GM19397 (cell line): ENCODE results near the gene WDR64.
A peak's percentile ranks its signal among the peaks of the same experiment; 100 is the strongest.
"Not testable (repeated sequence)": the region's sequence is repeated elsewhere in the genome, so short reads cannot be mapped to it uniquely, and the experiment has no call there.

Source experiments
- ATAC-seq: cut with Tn5 transposase; IDR thresholded peaks from one replicate; pipeline ENCODE4 v1.9.1; 2021; ENCODE audit warnings: mild to moderate bottlenecking, moderate library complexity; ENCODE audit not compliant: unreplicated experiment

WDR64 gene

DNA sequence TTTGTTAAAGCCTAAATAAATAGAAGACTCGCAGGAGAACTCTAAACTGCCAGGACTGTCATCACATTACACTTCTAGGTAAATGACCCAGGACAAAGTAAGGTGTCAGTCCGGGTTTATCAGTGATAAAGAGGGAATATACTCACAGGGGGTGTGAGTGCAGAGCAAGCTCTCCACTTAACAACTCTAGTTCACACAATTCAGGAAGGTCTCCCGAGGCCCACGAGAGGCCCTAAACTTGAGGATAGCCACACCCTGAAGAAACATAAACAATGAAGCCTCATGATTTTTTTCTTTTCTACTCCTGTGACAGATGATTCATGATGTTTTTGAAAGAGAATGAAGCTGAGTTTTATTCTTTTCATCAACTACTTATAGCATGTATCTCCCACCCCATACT, 130.3 kb downstream of the WDR64 start:
- no peak for ATAC-seq

DNA sequence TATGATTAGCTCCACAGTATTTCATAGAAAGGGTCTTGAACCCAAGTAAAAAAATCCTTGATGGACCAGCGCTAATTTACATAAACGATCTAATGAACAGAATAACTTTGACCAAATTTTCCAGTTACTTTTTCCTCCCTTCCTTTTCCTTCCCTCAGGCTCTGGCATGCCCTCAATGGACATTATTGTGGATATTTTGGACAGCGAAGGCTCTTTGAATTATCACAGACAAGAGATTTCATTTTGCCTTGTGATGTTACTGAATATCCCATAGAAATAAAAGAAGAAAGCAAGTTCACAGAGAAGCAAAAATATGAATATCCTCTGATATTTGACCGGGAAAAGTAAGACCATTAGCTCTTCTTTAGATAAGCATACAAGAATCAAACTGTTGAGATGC, 135.6 kb downstream of the WDR64 start:
- ATAC-seq, result no peak

DNA sequence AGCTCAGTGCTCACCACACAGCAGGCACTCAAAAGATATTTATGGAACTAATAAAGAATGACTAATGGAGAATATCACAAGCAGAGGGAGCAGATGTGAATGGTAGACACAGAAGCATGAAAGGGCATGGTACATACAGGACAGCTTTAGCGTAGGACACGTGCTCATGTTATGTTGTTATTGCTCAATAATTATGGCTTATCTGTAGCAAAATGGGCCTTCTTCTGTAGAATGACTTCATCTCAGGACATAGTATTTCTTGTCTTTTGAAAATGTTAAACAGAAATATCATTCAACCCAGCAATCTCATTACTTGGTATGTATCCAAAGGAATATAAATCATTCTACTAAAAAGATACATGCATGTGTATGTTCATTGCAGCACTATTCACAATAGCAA, 137.0 kb downstream of the WDR64 start:
- ATAC-seq, result no peak

DNA sequence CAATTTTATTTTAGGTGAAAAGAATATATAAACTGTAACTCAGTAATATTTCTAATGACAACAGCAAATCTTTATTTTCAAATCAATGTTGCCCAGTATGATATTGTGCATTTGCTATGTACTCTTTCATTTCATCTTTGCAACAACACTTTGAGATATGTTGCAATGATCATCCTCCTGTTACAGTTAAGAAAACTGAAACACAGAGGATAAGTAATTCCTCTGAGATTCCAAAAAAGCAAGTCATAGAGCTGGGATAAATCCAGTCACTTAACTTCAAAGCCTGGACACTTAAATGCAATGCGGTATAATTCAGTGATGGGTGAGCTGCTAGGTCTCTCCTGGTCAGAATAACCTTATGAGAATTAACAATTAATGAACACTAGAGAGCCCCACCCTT, 147.3 kb downstream of the WDR64 start:
- ATAC-seq, result no peak

DNA sequence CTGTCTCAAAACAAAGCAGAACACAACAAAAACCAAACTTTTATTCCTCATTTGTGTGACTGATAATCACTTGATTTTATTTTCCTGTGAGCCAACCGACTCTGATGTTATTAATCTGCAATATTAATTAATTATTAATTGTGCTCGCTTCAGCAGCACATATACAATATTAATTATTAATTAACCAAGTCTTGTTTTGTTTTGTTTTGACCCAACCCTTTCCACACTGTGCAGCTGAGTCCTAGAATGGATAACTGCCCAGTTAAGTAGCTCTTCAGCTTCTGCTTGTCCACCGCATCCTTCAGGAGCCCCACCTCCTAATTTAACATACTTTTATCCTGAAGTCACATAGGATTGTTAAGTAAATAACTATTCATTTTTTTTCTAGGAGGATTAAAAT, 148.6 kb downstream of the WDR64 start:
- no peak for ATAC-seq

DNA sequence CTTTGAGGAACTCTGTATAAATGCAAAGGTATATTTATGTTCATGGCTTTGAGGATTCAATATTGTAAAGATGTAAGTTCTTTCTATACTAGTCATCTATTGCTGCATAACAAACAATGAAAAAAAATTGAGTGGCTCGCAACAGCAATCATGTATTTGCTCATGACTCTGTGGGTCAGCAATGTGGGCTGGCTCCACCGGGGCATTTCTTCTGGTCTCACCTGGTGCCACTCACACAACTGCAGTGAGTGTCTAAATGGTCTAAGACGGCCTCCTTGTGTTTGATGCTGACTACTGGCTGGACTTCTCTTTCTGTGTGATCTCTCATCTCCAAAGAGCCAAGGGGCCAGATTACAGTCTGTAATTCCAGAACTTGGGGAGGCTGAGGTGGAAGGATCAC, 150.8 kb downstream of the WDR64 start:
- no peak for ATAC-seq

DNA sequence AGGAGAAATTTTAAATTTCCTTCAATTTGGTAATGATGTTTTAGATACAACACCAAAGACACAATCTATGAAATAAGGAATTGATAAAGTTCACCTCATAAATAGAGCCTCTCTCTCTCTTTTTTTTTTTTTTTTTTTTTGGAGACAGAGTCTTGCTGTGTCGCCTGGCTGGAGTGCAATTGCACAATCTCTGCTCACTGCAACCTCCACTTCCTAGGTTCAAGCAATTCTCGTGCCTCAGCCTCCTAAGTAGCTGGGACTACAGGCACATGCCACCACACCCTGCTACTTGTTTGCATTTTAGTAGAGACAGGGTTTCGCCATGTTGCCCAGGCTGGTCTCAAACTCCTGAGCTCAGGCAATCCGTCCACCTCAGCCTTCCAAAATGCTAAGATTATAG, 152.6 kb downstream of the WDR64 start:
- ATAC-seq, result not testable (repeated sequence)

DNA sequence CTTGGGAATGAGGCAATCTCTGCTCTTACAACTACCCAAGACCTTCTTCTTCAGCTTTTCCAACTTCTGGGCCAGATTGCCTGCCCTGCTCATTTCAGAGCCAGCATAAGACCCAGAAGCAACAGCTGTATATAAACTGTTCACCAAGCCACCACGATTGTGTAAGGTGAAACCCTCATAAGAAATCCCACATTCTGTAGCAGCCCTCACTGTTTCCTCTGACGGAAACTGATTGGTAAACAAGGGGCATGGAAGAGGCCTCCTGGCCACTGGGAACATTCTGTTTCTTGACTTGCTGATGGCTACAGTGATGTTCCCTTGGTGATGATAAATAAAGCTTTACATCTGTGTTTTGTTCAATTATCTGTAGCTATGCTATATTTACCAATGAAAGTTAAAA, 156.2 kb downstream of the WDR64 start:
- no peak for ATAC-seq

DNA sequence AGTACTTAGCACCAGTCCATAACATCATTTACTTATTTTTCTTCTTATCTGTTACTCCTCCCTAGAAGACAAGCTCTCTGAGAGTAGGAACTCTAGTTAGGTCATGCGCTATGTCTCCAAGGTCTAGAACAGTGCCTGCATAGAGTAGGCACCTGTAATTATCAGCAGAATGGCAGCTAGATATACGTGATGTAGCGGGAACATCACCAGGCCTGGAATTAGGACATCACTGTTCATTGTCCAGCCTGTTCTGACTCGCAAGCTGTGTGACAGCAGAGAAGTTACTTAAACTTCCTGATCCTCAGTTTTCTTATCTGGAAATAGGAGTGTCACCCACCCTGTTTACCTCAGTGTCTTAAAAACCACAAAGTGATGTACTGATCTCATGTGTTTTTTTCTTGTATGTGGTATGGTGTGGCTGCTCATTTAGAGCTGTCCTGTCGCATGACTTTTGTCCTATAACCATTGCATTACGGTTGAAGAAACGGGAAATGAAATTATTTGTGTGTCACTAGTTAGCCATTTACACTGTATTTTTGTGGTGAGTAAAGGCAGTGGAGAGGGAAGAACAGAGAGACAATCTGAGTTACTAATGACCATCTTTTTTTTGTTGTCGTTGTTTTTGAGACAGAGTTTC, 158.8 kb downstream of the WDR64 start:
- peak; percentile 77 for ATAC-seq

DNA sequence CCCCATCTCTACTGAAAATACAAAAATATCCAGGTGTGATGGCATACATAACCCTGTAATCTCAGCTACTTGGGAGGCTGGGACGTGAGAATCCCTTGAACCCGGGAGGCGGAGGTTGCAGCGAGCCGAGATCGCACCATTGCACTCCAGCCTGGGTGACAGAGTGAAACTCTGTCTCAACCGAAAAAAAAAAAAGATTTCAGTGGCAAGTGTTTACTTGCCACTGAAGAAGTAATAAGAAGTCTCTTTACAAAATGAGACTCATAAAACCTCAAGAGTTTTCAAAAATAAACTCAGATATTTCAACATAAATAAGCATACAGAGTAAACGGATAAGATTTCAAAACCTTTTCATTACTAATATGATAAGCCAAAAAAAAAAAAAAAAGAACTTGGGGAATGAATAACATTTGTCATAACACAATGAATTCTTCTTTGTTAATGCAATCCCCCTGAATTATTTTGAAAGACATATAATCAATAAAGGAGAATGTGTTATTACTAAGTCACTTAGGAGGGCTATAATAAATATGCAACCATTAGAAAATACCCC, 161.8 kb downstream of the WDR64 start:
- ATAC-seq, result no peak

DNA sequence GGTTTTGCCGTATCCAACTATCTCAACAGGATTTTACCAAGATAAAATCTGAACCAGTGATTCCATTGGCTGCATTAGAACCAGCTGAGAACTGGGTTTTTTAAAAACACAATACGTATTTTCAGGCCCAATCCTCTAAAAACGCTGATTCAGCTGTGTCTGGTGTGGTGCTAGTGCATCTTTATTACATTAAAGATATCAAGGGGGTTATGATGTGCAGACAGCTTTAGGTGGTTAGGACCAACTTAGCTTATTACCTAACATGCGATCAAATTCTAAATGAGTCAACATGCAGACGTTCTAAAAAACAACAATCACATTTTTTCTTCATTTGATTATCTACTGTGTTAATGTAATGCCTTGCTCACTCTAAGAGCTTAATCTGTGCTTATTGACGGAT, 163.9 kb downstream of the WDR64 start:
- ATAC-seq, result no peak

DNA sequence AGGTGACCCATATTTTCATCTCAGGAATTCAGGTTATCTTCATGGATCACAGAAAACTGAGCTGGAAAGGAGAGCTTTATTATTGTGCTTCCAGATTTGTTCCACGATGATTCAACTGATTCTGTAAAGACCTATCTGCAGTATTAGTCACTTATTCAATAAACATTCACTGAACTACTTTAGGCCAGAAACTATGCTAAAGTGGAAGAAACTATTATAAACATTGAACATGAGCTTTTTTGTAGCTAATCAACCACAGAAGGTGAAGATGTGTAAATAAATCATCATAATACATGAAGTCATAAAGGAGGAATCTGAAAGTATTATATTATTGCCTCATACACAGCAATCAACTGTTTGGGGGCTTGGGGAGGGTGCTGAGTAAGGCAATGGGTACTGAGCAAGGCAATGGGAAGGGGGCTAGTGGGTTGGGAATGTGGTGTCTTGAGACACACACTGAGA, 165.3 kb downstream of the WDR64 start:
- ATAC-seq, result no peak

DNA sequence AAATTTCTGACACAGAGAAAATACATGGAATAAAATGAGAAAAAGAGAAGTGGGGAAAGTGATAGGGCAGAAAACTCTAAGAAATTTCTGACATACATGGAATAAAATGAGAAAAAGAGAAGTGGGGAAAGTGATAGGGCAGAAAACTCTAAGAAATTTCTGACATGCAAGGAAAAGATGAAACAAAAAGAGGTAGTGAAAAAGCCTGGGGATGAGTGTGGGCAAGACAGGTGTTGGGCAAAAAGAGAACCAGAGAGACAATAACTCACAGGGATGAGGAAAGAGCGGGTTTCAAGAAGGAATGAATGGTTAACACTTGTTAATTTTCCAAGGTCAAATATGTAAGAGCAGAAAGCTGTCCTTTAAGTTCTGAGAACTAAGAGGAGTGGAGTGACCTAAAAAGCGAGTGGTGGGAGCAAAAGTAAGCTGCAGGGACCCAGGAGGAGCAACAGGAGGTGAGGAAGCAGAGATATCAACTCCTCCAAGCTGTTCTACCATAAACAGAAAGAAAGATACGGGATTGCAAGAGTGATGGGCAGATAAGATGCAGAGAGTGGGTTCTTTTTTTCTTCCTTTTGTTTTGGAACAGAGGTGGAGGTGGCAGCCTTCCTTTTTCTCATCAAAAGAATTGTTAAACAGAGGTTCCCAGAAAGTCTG, 166.0 kb downstream of the WDR64 start:
- no peak for ATAC-seq

DNA sequence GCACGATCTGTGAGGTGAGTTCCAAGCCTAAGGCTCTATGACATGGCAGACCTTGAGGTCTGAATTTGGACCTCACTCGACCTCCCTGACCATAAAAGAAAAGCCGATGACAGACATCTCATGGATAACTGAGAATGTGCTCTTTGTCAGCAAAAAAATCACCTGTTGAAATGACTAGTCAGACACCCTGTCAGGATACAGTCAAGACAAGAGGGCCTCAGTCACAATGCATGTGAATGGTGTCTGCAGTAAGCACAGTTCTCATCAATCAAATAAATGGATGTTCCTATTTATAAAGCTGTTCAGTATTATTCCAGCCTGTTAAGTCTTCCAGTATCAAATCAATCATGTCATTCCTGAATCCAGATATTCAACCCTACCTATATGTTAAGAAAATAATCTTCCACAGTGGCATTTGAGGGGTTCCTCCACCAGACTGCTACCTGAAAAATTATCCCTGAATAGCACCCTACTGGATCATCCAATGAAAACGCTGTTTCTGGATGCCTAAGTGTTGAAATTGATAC, 167.3 kb downstream of the WDR64 start:
- no peak for ATAC-seq

DNA sequence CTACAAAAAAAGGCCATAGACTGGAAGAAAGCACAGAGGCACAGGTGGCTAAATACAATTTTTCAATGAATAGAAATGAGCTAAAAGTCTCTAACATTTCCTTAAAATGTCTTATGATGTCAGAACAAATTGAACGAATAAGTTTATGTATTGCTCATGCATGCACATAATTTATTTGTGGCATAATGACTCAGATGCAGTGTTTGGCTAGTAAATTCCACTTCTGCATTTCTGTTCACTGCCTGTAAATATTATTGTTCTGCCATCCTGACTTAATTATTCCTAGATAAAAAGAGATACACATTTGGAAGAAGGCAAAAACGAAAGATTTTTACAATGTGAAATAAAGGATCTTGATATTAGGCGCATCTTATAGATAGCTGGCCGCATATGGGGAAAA, 169.3 kb downstream of the WDR64 start:
- ATAC-seq, result no peak

DNA sequence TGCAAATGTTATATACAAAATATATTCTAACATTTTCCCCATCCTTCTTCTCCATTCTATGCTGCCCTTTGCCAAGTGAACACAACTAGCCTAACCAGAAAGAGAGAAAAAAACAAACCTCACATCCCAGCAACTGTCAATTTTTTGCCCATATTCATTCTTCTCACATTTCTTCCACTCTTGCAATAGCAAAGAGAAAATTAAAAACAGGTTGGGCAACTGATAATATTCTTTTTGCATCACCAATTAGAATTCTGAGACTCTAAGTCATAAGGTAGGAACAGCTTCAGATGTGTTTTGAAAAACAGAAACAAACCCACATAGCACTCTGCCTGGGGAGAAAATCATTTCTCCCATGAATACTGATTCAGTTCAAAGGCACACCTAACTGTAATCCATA, 170.8 kb downstream of the WDR64 start:
- ATAC-seq, result no peak

DNA sequence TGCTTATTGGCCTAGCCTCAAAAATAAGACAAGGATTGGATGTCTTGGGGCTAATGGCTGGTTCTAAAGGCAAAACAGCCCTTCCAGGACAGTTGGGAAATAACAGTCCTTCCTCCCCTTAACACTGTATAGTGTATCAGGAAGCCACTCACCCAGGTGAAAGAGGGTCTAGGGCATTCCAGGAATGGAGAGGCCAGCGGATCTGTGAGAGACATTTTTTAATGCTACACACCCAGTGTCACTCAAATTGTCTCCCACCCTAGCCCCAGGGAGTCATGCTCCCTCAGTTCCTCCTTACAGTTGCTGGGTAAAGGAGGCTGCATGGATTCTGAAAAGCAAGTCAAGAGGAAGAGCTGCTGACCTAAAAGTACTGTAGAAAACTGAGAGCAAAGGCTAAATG, 171.8 kb downstream of the WDR64 start:
- no peak for ATAC-seq

DNA sequence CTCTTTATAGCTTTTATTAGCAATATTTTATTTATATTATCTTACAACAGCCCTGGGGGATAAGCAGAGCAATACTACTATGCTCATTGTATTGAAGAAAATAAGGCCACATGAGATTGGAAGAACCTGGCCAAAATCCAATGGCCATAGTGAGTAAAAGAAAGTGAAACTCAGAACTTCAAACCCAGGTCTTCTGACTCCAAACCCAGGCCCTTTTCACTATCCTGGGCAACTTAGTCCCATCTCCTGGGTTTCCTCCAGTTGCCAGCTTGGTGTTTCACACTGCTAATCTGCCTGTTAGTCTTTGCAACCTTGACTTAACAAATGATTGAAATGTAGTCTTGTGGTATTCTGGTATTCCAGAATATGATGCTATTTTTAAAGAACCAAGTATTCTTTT, 173.5 kb downstream of the WDR64 start:
- ATAC-seq, result no peak

DNA sequence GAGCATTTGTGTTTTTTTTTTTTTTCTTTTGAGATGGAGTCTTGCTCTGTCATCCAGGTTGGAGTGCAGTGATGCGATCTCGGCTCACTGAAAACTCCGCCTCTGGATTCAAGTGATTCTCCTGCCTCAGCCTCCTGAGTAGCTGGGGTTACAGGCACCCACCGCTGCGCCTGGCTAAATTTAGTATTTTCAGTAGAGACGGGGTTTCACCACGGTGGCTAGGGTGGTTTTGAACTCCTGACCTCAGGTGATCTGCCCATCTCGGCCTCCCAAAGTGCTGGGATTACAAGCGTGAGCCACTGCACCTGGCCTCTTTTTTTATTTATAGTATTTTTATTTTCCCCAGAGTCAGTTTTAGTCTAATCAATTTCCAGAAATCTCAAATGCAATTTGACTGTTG, 174.5 kb downstream of the WDR64 start:
- ATAC-seq, result not testable (repeated sequence)

DNA sequence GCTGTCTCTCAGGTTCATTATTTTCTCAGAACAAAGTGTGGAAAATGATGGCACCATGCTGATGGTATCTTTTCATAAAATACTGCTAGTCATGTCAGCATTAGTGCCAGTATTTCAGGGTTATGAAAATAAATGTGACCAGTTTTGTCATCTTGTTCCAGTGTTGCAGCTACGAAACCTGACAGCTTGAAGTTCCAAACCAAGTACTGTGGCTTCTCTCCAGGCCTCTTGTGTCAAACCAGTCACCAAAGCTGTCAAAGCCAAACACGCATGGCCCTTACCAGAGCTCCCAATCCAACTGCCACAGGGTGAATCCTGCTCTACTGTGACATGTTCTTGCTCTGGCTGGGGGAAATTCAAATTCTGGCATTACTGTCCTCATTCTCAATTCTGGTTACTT, 175.2 kb downstream of the WDR64 start:
- no peak for ATAC-seq

DNA sequence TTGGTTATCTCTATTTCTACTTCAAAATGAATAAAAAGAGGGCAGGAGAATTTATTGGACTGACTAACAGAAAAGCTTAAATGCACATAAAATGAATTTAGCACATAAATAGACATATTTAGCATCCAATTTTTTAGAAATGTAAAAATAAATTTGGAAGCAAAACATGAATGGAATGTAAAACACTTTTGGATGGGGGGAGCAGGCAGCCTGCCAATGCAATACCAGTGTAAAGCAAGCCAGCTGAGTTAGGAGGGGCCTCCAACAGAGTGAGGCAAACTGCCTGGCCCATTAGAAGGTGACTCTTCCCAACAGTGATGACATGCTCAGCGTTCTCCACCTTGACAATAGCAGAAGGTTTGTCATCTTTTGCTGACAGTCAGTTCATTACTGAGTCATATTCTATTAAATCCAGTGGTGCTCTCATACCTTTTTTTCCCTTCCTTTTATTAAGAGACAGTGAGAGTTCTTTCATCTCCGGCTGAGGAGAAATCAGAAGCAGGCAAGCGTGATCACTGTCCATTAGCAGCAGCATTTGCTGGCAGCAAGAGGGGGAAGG, 176.5 kb downstream of the WDR64 start:
- no peak for ATAC-seq

DNA sequence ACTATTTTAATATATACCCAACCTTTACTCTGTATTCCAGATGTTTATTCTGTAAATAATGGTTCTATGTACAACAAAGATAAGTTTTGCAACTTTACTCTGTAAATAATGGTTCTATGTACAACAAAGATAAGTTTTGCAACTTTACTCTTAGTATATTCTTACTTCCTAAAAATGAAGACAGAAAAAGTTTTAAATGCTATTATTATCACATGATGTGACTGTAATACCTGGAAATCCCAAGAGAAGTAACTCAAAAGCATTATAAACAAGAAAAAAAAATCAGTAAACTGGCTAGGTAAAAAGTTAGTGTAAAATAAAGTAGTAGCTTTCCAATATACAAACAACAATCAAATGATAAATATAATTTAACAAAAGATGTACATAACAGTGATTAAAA, 177.4 kb downstream of the WDR64 start:
- ATAC-seq, result no peak
